GM10847 (cell line): ENCODE data around the gene TMED9.

Experiments
- POLR2A ChIP-seq: IDR thresholded peaks from 2 replicates; pipeline ENCODE4 v1.6.1; 2011; ENCODE audit not compliant: insufficient read length; ENCODE audit errors: extremely low read depth

Gene TMED9

GRCh38 chr5:177600508-177601018, 8.6 kb downstream of the TMED9 start:
- no peak for TF ChIP-seq POLR2A

GRCh38 chr5:177601126-177601525, 9.1 kb downstream of the TMED9 start:
- no peak for TF ChIP-seq POLR2A

- no peak for TF ChIP-seq POLR2A
These were observed 9.8 kb downstream of the TMED9 start for GRCh38 chr5:177601577-177602457.

GRCh38 chr5:177602458-177602830, 10.4 kb downstream of the TMED9 start:
- no peak for TF ChIP-seq POLR2A

- no peak for TF ChIP-seq POLR2A
These were observed 11.6 kb downstream of the TMED9 start for GRCh38 chr5:177603631-177604030.

GRCh38 chr5:177604116-177604521, 12.1 kb downstream of the TMED9 start:
- TF ChIP-seq POLR2A = no peak

GRCh38 chr5:177604656-177605055, 12.7 kb downstream of the TMED9 start:
- no peak for TF ChIP-seq POLR2A

GRCh38 chr5:177605078-177605477, 13.1 kb downstream of the TMED9 start:
- no peak for TF ChIP-seq POLR2A

- TF ChIP-seq POLR2A = no peak
These were observed 13.7 kb downstream of the TMED9 start for GRCh38 chr5:177605667-177606066.

GRCh38 chr5:177606071-177607051, 14.4 kb downstream of the TMED9 start:
- TF ChIP-seq POLR2A = no peak

- TF ChIP-seq POLR2A = no peak
These were observed 15.1 kb downstream of the TMED9 start for GRCh38 chr5:177607115-177607451.

GRCh38 chr5:177607452-177608192, 15.6 kb downstream of the TMED9 start:
- no peak for TF ChIP-seq POLR2A

- no peak for TF ChIP-seq POLR2A
These were observed 16.5 kb downstream of the TMED9 start for GRCh38 chr5:177608243-177609075.
